H1 (cell line): ENCODE data around the gene TTYH2.

Source experiments
- BRCA1 ChIP-seq: IDR thresholded peaks from 2 replicates; pipeline ENCODE4 v1.6.1; 2012; ENCODE audit warnings: low read depth, low read length, improper control_type of control experiment
- CTCF ChIP-seq, 3 experiments: IDR thresholded peaks; 1 replicate in 2 of 3; 2 replicates in 1 of 3; pipeline versions ENCODE4 v1.5.1 to v1.6.1; 2011; ENCODE audit warnings: low read length in 3 of 3, mild to moderate bottlenecking in 3 of 3, inconsistent platforms in 2 of 3, low read depth in 1 of 3, moderate library complexity in 1 of 3; ENCODE audit not compliant: insufficient read depth in 1 of 3; ENCODE audit errors: control extremely low read depth in 1 of 3
- JUND ChIP-seq: IDR thresholded peaks from 2 replicates; pipeline ENCODE4 v1.6.1; 2011; ENCODE audit warnings: mild to moderate bottlenecking, improper control_type of control experiment, low read length
- POLR2A ChIP-seq, 2 experiments: IDR thresholded peaks; 1 replicate in 1 of 2; 2 replicates in 1 of 2; pipeline ENCODE4 v1.6.1; 2011; ENCODE audit warnings: low read depth in 2 of 2, low read length in 2 of 2, mild to moderate bottlenecking in 2 of 2; ENCODE audit errors: control extremely low read depth in 1 of 2
- POLR2AphosphoS5 ChIP-seq: IDR thresholded peaks from 2 replicates; pipeline ENCODE4 v1.6.1; 2011; ENCODE audit warnings: low read depth, low read length

- no peak for TF ChIP-seq CTCF (IDR thresholded peaks at IDR 0.05; ENCODE audit: control extremely low read depth in 1 of 3, insufficient read depth in 1 of 3, low read depth in 1 of 3, low read length in 3 of 3)
- TF ChIP-seq JUND, result no peak
- TF ChIP-seq POLR2A (IDR thresholded peaks at IDR 0.05; ENCODE audit: control extremely low read depth in 1 of 2, low read depth in 2 of 2, low read length in 2 of 2), result no peak
- TF ChIP-seq POLR2AphosphoS5, result no peak
- TF ChIP-seq BRCA1, result no peak
These were observed 90.8 kb downstream of the TTYH2 start for GRCh38 chr17:74304184-74304583.
